HL-60/S4 treated with phorbol 12-myristate 13-acetate at 8.2 ng/mL for 4 days and 3 days (cell line): ENCODE measurements around the gene CCR5.
"Not testable (repeated sequence)": the region's sequence is repeated elsewhere in the genome, so short reads cannot be mapped to it uniquely, and the experiment has no call there.

ENCODE experiments used
- in situ Hi-C: fragments of 300-500 bp; cut with MboI; formaldehyde crosslinking; loops from 2 replicates; pipeline ENCODE4 v1.15.0; 2022; ENCODE audit warnings: low sequenced_read_pairs

Gene CCR5

GRCh38 chr3:46378426-46378942 lies 7.7 kb downstream of the CCR5 start:
- in situ Hi-C loops = loop anchor here (10.0 kb wide), 1 partner anchor 294 kb away; no protein-coding TSS in a partner anchor

GRCh38 chr3:46380471-46381221 lies 9.9 kb downstream of the CCR5 start:
- in situ Hi-C loops = no loop called here

- in situ Hi-C loops = no loop called here
These were observed 10.9 kb downstream of the CCR5 start for GRCh38 chr3:46381625-46382024.

- in situ Hi-C loops = no loop called here
These were observed 12.6 kb downstream of the CCR5 start for GRCh38 chr3:46383211-46383950.

GRCh38 chr3:46383951-46384330 lies 13.2 kb downstream of the CCR5 start:
- in situ Hi-C loops = no loop called here

GRCh38 chr3:46386205-46386604 lies 15.5 kb downstream of the CCR5 start:
- in situ Hi-C loops = no loop called here

GRCh38 chr3:46388847-46389246 lies 18.1 kb downstream of the CCR5 start:
- in situ Hi-C loops = not testable (repeated sequence)

- in situ Hi-C loops = no loop called here
These were observed 18.6 kb downstream of the CCR5 start for GRCh38 chr3:46389306-46389705.

- in situ Hi-C loops = not testable (repeated sequence)
These were observed 20.8 kb downstream of the CCR5 start for GRCh38 chr3:46391526-46391925.

- in situ Hi-C loops = no loop called here
These were observed 22.3 kb downstream of the CCR5 start for GRCh38 chr3:46393011-46393410.

- in situ Hi-C loops = no loop called here
These were observed 23.0 kb downstream of the CCR5 start for GRCh38 chr3:46393554-46394434.

- in situ Hi-C loops = no loop called here
These were observed 24.5 kb downstream of the CCR5 start for GRCh38 chr3:46395210-46395661.

GRCh38 chr3:46395766-46396530 lies 25.2 kb downstream of the CCR5 start:
- in situ Hi-C loops = no loop called here

- in situ Hi-C loops = no loop called here
These were observed 26.4 kb downstream of the CCR5 start for GRCh38 chr3:46397111-46397510.

GRCh38 chr3:46398186-46398955 lies 27.6 kb downstream of the CCR5 start:
- in situ Hi-C loops = no loop called here

GRCh38 chr3:46399098-46399497 lies 28.4 kb downstream of the CCR5 start:
- in situ Hi-C loops = no loop called here

- in situ Hi-C loops = no loop called here
These were observed 28.8 kb downstream of the CCR5 start for GRCh38 chr3:46399557-46399956.

- in situ Hi-C loops = no loop called here
These were observed 29.4 kb downstream of the CCR5 start for GRCh38 chr3:46400000-46400734.

GRCh38 chr3:46400846-46401245 lies 30.1 kb downstream of the CCR5 start:
- in situ Hi-C loops = no loop called here
